Measurements from ENCODE around the gene MAGED1.

Gene MAGED1, protein sequence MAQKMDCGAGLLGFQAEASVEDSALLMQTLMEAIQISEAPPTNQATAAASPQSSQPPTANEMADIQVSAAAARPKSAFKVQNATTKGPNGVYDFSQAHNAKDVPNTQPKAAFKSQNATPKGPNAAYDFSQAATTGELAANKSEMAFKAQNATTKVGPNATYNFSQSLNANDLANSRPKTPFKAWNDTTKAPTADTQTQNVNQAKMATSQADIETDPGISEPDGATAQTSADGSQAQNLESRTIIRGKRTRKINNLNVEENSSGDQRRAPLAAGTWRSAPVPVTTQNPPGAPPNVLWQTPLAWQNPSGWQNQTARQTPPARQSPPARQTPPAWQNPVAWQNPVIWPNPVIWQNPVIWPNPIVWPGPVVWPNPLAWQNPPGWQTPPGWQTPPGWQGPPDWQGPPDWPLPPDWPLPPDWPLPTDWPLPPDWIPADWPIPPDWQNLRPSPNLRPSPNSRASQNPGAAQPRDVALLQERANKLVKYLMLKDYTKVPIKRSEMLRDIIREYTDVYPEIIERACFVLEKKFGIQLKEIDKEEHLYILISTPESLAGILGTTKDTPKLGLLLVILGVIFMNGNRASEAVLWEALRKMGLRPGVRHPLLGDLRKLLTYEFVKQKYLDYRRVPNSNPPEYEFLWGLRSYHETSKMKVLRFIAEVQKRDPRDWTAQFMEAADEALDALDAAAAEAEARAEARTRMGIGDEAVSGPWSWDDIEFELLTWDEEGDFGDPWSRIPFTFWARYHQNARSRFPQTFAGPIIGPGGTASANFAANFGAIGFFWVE

GRCh38 chrX:51892921-51893745, at the start of gene MAGED1:
Gene MAGED1, plus strand, starts transcription at chrX:51893623. Its CDS starts 682 bp downstream, at chrX:51894305.
- peak; percentile 55 for DNase-seq

GRCh38 chrX:51847463-51847862, 46.0 kb upstream of the MAGED1 start:
- DNase-seq: no peak

DNA sequence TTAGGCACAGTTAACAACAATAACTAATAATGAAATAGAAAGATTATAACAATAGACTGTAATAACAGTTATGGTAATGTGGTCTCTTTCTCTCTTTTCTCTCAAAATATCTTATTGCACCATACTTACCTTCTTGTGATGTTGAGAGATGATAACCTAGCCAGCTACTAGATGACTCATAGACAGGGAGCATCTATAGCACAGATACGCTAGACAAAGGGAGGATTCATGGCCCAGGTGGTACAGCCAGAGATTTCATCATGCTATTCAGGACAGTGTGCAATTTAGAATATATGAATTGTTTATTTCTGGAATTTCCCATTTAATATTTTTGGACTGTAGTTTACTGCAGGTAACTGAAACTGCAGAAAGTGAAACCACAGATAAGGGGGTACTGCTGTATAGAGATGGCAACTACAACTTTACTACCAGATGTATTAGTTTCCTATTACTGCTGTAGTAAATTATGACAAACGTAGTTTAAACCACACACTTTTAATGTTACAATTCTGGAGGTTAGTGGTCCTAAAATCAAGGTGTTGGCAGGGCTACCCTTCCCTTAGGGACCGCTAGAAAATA, 41.8 kb upstream of the MAGED1 start:
- DNase-seq: no peak

DNA sequence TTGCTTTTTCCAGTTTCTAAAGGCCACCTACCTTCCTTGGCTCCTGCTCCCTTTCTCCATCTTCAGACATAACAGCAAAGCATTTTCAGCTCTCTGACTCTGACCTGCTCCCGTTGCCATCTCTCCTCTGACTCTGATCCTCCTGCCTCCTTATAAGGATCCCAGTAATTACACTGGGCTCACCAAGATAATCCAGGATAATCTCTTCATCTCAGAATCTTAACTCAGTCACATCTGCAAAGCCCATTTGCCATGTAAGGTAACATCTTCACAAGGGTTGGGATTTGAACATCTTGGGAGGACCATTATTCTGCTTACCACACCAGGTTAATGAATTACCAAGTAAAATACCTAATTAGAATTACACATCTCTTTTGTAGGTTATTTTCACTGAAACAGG, 41.3 kb upstream of the MAGED1 start:
- DNase-seq: no peak

- DNase-seq: no peak
Measured at GRCh38 chrX:51852621-51853020, 40.8 kb upstream of the MAGED1 start.

DNA sequence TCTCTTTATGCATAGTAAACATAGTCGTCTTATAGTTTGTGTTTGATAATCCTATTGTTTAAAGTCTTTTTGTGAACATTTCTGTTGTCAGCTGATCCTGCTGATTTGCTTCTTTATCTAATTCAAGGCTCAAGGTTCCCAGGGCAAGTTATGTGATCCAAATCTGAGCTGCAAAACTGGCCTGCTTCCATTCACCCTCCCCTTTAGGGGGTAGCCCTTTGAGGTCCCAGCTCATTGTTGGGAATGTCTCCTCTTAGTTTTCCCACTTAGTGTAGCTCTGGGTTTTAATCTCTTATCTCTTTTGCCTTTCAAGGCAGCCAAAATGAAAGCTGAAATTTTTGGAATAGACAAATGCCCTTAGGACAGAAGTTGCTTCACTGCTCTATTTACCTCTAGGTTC, 40.2 kb upstream of the MAGED1 start:
- DNase-seq: no peak

DNA sequence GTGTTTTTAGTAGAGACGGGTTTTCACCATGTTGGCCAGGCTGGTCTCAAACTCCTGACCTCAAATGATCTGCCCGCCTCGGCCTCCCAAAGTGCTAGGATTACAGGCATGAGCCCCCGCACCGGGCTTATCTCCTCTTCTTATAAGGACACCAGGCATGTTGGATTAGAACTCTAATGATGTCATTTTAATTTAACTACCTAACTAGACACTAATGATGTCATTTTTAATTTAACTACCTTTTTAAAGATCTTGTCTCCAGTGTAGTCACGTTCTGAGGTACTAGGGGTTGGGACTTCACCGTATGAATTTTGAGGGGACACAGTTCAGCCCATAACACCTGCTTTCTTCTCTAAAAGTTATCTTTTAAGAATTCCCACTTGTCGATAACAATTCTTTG, 37.7 kb upstream of the MAGED1 start:
- no peak for DNase-seq

DNA sequence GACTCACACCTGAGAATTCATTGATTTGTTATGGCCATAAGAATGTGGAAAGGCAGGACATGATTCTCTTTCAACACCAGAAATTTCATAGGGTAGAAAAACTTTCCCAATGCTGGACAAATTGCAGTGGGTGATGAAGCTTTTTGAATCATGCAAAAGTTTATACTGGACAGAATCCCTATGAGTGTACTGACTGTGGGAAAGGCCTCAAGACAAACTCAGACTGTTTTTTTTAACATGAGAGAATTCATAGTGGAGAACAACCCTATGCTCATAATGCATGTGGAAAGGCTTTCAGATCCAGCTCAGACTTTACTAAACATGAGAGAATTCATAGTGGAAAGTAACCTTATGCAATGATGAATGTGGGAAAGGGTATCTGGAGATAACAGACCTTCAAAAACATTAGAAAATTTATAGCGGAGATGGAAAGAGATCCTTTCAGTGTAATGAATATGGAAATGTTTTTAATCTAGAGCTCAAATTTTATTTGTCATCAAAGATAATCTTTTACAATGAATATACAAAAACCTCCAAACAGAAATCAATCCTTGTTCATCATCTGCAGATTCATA, 36.2 kb upstream of the MAGED1 start:
- no peak for DNase-seq

DNA sequence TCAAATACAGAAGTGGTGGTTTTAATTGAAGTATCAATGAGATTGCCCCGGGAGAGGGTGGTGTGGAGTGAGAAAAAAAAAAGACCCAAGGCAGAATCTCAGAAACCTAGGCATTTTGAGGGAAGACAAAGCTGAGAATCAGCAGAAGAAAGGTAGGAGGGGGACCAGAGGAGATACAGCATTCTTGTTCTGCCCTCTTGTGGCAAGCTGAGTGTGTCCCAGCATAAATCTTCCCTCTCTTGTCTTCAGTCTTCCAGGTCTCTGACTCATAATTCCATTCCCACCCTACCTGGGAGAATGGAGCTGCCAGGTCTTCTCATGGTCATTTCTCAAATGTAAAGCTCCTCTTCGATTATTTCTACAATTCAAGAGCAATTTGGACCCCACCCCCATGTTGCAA, 32.7 kb upstream of the MAGED1 start:
- no peak for DNase-seq

DNA sequence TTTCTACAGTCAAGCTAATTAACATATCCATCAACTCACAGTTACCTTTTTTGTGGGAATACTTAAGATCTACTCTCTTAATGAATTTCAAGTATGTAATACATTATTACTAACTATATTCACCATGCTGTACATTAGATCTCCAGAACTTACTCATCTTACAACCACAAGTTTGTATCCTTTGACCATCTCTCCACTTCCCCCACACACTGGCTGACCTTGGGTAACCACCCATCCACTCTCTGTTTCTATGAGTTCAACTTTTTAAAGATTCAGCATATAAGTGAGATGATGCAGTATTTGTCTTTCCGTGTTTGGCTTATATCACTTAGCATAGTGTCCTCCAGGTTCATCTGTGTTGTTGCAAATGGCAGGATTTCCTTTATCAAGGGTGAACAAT, 30.5 kb upstream of the MAGED1 start:
- DNase-seq: no peak

- DNase-seq: no peak
Measured at GRCh38 chrX:51866210-51866609, 27.2 kb upstream of the MAGED1 start.

DNA sequence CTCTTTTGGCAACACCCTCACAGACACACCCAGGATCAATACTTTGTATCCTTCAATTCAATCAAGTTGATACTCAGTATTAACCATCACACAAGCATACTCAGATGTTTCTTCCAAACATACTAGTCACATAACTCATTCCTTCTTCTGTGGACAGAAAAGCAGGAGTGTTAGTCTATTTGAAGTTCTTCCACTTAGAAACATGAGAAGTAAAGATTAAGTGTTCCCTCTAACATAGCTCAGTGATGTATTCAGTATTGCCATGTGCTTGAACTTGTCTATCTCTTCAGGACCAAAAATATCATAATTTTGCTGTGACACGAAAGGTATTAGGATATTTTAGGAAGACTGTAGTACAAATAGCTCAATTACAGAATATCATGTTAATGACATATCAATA, 25.8 kb upstream of the MAGED1 start:
- DNase-seq: no peak

DNA sequence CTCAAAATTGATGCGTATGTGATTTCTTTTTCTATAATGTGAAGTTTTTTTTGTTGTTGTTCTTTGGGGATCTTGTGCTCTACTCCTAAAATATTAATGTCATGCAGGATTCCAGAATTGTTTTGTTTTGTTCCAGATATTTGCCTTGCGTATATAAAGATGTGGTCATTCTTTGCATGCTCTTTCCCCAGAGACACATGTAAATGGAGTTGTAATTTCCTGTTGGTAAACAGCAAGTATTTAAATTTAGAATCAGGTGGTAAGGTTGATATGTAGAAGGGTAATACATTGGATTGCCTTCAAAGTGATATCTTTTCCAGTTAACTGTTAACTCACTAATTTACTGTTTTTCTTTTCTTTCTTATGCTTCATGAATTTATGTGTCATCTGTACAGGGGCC, 23.1 kb upstream of the MAGED1 start:
- no peak for DNase-seq

- DNase-seq: no peak
Measured at GRCh38 chrX:51874123-51874522, 19.3 kb upstream of the MAGED1 start.

- DNase-seq: no peak
Measured at GRCh38 chrX:51876441-51876840, 17.0 kb upstream of the MAGED1 start.

DNA sequence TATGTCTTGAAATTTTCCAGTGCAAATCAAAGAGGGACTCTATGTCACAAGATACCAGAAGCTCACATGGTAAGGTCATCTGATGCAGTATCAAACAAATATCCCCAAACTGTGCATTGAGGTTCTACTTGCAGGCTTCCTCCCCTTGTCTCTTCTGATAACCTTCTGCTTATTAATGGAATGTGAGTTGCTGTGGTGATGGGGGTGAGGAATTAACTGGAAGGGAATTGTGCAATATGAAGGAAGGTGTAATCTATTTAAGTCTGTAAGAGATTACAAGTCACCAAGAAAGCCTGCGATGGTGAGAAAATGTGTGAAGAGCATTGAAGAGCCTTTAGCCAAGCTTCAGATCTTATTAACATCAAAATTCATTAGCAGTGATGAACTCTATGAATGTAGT, 15.4 kb upstream of the MAGED1 start:
- DNase-seq: no peak

DNA sequence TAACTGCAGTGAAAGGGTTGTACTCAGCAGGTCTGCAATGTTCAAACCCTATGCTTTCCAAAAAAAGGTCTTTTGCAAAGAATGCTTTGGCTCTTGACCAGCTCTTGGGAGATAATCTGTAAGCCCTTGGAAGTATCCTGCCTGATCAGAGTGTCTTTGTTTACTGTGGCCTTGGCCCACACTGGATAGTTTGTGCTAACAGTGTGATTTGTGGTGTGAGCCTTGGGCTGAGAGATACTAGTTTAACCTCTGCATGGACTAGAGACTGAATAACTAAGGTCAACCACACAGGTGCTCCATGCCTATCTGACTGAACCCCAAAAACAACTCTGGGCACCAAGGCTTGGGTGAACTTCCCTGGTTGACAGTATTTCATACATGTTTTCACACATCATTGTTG, 3.6 kb upstream of the MAGED1 start:
- DNase-seq: no peak

DNA sequence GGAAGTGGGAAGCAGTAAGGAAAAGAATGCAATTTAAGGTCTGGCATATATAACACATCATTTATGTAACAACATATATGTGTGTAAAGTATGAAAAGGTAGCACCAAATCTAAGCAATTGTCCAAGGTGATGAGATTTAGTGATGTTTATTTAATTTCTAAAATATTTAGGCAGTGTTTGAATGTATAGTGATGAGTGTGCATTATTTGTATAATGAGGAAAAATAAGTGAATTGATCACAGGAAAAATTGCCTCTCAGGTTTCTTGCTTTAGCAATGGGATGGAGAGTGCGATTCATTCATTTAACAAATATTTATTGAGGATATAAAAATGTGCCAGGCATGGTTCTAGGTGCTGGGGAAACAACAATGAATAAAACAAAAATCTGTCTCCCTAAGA, 2.2 kb upstream of the MAGED1 start:
- no peak for DNase-seq

GRCh38 chrX:51891821-51892551, 1.4 kb upstream of the MAGED1 start:
- DNase-seq: no peak

GRCh38 chrX:51893931-51894696, 691 bp downstream of the MAGED1 start:
- no peak for DNase-seq

- DNase-seq: no peak
Measured at GRCh38 chrX:51894697-51895336, 1.4 kb downstream of the MAGED1 start.
